ENCODE measurements around the gene PTPN23. TPM values are rescaled to one million over a fixed set of nuclear protein-coding genes. Genes with fewer than 3 reads are reported as not detected.
"Not testable (repeated sequence)": the region's sequence is repeated elsewhere in the genome, so short reads cannot be mapped to it uniquely, and the experiment has no call there.

Gene PTPN23
- polyA plus RNA-seq, 1 donor from 2014 or later: 5.0 TPM

DNA sequence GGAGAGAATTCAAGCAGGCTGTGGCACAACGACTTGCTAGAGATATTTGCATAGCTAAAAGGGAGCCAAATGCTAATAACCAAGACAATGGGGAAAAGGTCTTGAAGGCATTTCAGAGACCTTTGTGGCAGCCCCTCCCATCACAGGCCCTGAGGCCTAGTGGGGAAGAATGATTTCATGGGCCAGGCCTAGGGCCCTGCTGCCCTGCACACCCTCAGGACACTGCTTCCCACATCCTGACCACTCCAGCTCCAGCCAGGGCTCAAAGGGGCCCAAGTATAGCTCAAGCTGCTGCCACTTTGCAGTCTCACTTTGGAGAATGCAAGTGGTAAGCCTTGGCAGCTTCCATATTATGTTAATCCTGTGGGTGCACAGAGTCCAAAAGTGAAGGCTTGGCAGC is 21.5 kb upstream of the PTPN23 start:
- Mint-ChIP-seq H3K4me1 (peaks cover 4 to 10% (median 7%) of the 10 kb centered on the region in 3 donors), H3K36me3 (no peaks in the 10 kb centered on the region), H3K9me3 (peaks cover 2 to 19% (median 5%) of the 10 kb centered on the region in 3 donors), H3K27ac (no peak overlapping the region), H3K27me3 (no peaks in the 10 kb centered on the region), H3K4me3 (no peak overlapping the region)

GRCh38 chr3:47360110-47360517 is 20.7 kb upstream of the PTPN23 start:
- H3K4me3 Mint-ChIP-seq, H3K36me3 Mint-ChIP-seq, H3K27ac Mint-ChIP-seq, H3K27me3 Mint-ChIP-seq, H3K4me1 Mint-ChIP-seq: not testable (repeated sequence)
- H3K9me3 Mint-ChIP-seq: peaks cover 2 to 19% (median 5%) of the 10 kb centered on the region in 3 donors

DNA sequence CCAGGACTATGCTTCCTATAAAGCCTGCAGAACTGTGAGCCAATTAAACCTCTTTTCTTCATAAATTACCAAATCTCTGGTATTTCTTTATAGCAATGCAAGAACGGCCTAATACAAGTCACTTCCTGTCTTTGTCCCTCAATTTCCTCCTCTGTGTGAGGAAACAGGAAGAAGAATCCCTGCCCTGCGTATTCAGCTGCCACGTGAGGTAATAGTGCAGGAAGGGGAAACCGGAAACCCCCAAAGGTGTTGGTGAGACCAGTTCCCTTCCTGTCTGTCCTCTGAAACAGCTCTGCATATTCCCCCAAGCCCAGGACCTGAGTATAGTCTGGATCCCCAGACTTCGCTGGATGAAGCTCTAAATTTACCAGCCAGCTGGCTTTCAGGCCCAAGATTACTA is 18.1 kb upstream of the PTPN23 start:
- peaks cover 4 to 8% (median 7%) of the 10 kb centered on the region in 3 donors for H3K4me1 Mint-ChIP-seq
- H3K4me3 Mint-ChIP-seq: peak overlapping the region in 2 of 4 donors; percentile 17 to 57
- no peak overlapping the region for H3K27ac Mint-ChIP-seq
- no peaks in the 10 kb centered on the region for H3K27me3 Mint-ChIP-seq
- H3K9me3 Mint-ChIP-seq: peaks cover 2 to 19% (median 5%) of the 10 kb centered on the region in 3 donors
- H3K36me3 Mint-ChIP-seq: no peaks in the 10 kb centered on the region

DNA sequence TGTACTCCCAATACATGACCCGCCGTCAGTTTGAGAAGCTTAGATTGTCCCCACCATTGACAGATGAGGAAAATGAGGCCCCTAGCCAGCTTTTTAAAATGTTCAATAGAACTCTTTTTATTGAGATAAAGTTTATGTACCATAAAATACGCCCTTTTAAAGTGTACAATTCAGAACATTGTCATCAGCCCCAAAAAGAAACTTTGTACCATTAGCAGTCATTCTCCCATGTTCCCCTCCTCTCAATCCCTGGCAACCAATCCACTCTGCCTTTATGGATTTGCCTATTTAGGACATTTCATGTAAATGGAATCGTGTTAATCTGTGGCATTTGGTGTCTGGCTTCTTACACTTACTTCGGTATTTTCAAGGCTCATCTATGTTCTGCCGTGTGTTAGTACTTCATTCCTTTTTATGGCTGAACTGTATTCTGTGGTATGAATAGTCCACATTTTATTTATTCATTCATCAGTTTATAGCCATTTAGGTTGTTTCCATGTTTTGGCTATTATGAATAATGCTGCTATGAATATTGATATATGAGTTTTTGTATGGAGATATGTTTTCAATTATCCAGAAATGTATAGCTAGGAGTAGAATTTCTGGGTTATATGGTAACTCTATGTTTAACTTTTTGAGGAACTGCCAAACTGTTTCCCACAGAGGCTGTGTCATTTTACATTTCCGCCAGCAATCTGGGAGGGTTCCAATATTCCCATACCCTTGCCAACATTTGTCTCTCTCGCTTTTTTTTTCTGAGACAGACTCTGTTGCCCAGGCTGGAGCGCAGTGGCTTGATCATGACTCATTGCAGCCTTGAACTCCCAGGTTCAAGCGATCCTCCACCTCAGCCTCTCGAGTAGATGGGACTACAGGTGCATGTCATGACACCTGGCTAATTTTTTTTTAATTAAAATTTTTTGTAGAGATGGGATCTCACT is 15.3 kb upstream of the PTPN23 start:
- H3K9me3 Mint-ChIP-seq: peaks cover 0 to under 1% (median 0%) of the 10 kb centered on the region in 3 donors
- peaks cover 4 to 8% (median 7%) of the 10 kb centered on the region in 3 donors for H3K4me1 Mint-ChIP-seq
- no peak overlapping the region for H3K4me3 Mint-ChIP-seq
- no peaks in the 10 kb centered on the region for H3K27me3 Mint-ChIP-seq
- no peaks in the 10 kb centered on the region for H3K36me3 Mint-ChIP-seq
- no peak overlapping the region for H3K27ac Mint-ChIP-seq

- Mint-ChIP-seq H3K27me3 (no peaks in the 10 kb centered on the region), H3K9me3 (no peaks in the 10 kb centered on the region), H3K4me1 (peaks cover 4 to 8% (median 7%) of the 10 kb centered on the region in 3 donors), H3K36me3 (no peaks in the 10 kb centered on the region), H3K27ac (no peak overlapping the region), H3K4me3 (no peak overlapping the region)
Observed at GRCh38 chr3:47366833-47367232, 14.0 kb upstream of the PTPN23 start.

GRCh38 chr3:47367631-47368030 is 13.2 kb upstream of the PTPN23 start:
- Mint-ChIP-seq H3K4me1 (peaks cover 3% of the 10 kb centered on the region in 3 donors), H3K4me3 (no peak overlapping the region), H3K9me3 (no peaks in the 10 kb centered on the region), H3K36me3 (no peaks in the 10 kb centered on the region), H3K27me3 (no peaks in the 10 kb centered on the region), H3K27ac (no peak overlapping the region)

DNA sequence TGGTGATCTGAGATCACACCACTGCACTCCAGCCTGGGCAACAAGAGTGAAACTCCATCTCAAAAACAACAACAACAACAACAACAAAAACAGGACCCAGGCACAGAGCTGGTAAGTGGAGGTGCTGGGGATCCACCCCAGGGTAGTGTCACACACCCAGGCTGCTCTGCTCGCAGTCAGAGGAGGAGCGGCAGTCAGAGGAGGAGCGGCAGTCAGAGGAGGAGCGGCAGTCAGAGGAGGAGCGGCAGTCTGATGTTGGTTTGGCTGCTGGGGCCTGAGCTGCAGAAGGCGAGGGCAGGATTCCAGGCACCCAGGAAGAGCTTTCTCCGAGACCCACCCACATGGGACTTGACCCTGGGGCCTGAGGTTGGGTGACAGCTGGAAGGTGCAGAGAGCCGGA is 10.8 kb upstream of the PTPN23 start:
- not testable (repeated sequence) for H3K4me1 Mint-ChIP-seq, H3K4me3 Mint-ChIP-seq, H3K27me3 Mint-ChIP-seq, H3K9me3 Mint-ChIP-seq, H3K36me3 Mint-ChIP-seq, H3K27ac Mint-ChIP-seq

- Mint-ChIP-seq H3K9me3 (no peaks in the 10 kb centered on the region), H3K4me3 (no peak overlapping the region), H3K4me1 (no peaks in the 10 kb centered on the region), H3K27ac (no peak overlapping the region), H3K36me3 (no peaks in the 10 kb centered on the region), H3K27me3 (no peaks in the 10 kb centered on the region)
Observed at GRCh38 chr3:47370887-47371697, 9.7 kb upstream of the PTPN23 start.

GRCh38 chr3:47374587-47374986 is 6.2 kb upstream of the PTPN23 start:
- Mint-ChIP-seq H3K4me1 (peaks cover 4 to 10% (median 9%) of the 10 kb centered on the region in 3 donors), H3K4me3 (no peak overlapping the region), H3K9me3 (no peaks in the 10 kb centered on the region), H3K27me3 (no peaks in the 10 kb centered on the region), H3K27ac (no peak overlapping the region), H3K36me3 (no peaks in the 10 kb centered on the region)

- no peaks in the 10 kb centered on the region for H3K9me3 Mint-ChIP-seq
- H3K4me3 Mint-ChIP-seq: no peak overlapping the region
- no peaks in the 10 kb centered on the region for H3K36me3 Mint-ChIP-seq
- H3K27me3 Mint-ChIP-seq: no peaks in the 10 kb centered on the region
- H3K27ac Mint-ChIP-seq: no peak overlapping the region
- peaks cover 18 to 19% (median 19%) of the 10 kb centered on the region in 3 donors for H3K4me1 Mint-ChIP-seq
Observed at GRCh38 chr3:47376393-47376792, 4.4 kb upstream of the PTPN23 start.

DNA sequence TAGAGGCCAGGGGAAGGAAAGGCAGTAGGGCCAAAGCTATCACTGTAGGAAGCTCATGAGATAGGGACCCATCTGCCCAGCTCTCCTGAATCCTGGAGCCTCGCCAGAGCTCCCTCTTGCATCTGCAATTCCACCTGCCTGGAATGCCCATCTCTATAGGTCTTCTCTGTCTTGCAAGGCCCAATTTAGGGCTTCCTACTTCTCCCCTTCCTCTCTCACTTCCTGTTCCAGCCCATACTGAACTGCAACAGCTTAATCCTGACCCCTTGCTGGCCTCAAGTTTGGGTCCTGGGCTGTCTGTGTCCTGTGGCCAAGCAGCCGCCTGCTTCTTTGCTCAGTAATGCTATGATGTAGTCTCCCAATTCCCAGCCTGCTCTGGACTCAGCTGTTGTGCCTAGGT is 3.6 kb upstream of the PTPN23 start:
- peak overlapping the region in 1 of 3 donors; percentile 50 for H3K27ac Mint-ChIP-seq
- peaks cover 22 to 25% (median 24%) of the 10 kb centered on the region in 3 donors for H3K4me1 Mint-ChIP-seq
- no peaks in the 10 kb centered on the region for H3K36me3 Mint-ChIP-seq
- no peaks in the 10 kb centered on the region for H3K27me3 Mint-ChIP-seq
- H3K9me3 Mint-ChIP-seq: no peaks in the 10 kb centered on the region
- peak overlapping the region in 2 of 4 donors; percentile 65 to 70 for H3K4me3 Mint-ChIP-seq

- peaks cover 33 to 35% (median 34%) of the 10 kb centered on the region in 3 donors for H3K4me1 Mint-ChIP-seq
- H3K4me3 Mint-ChIP-seq: peak overlapping the region in 1 of 4 donors; percentile 25
- H3K9me3 Mint-ChIP-seq: no peaks in the 10 kb centered on the region
- peaks cover 2% of the 10 kb centered on the region for H3K36me3 Mint-ChIP-seq
- H3K27ac Mint-ChIP-seq: peak overlapping the region in 1 of 3 donors; percentile 39
- no peaks in the 10 kb centered on the region for H3K27me3 Mint-ChIP-seq
Observed at GRCh38 chr3:47378869-47379268, 2.0 kb upstream of the PTPN23 start.

DNA sequence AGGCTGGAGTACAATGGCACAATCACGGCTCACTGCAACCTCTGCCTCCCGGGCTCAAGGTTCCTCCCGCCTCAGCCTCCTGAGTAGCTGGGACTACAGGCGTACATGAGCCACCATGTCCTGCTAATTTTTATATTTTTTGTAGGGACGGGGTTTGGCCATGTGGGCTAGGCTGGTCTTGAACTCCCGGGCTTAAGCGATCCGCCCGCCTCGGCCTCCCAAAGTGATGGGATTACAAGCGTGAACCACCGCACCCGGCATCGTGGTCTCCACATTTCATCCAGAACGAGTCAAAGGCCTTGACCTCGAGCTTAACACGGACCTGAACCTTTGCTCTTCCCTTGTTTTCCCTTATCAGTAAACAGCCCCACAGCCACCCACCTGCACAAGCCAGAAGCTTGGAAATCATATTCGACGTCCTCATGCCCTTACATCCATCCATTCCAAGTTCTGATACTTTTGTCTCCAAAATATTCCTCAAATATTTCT is 1.4 kb upstream of the PTPN23 start:
- H3K4me1 Mint-ChIP-seq: peaks cover 34 to 37% (median 35%) of the 10 kb centered on the region in 3 donors
- peaks cover 2% of the 10 kb centered on the region for H3K36me3 Mint-ChIP-seq
- H3K9me3 Mint-ChIP-seq: no peaks in the 10 kb centered on the region
- H3K27me3 Mint-ChIP-seq: no peaks in the 10 kb centered on the region
- peak overlapping the region in 2 of 3 donors; percentile 92 to 98 for H3K27ac Mint-ChIP-seq
- H3K4me3 Mint-ChIP-seq: peak overlapping the region; percentile 97 to 100 (median 98)

- Mint-ChIP-seq H3K27me3 (no peaks in the 10 kb centered on the region), H3K36me3 (peaks cover 2% of the 10 kb centered on the region), H3K9me3 (no peaks in the 10 kb centered on the region), H3K4me1 (peaks cover 34 to 38% (median 37%) of the 10 kb centered on the region in 3 donors), H3K27ac (peak overlapping the region; percentile 92 to 99 (median 98)), H3K4me3 (peak overlapping the region; percentile 97 to 100 (median 98))
Observed at GRCh38 chr3:47380026-47380600, 708 bp upstream of the PTPN23 start.

All from IgD-negative memory B cell (primary cell).